Activated CD4-positive, alpha-beta T cell treated with anti-CD3 and anti-CD28 coated beads, Interleukin-2, Interleukin-4, amounts not matched to agents 100 ng/mL and 50 ng/mL, durations not matched to agents 16 hours and 8 hours (primary cell): ENCODE results near the gene SSNA1.

Experiments used
- DNase-seq: peaks from one replicate; pipeline ENCODE4 v3.0.0-alpha.2; 2020; ENCODE audit warnings: low spot score

SSNA1 gene

DNA sequence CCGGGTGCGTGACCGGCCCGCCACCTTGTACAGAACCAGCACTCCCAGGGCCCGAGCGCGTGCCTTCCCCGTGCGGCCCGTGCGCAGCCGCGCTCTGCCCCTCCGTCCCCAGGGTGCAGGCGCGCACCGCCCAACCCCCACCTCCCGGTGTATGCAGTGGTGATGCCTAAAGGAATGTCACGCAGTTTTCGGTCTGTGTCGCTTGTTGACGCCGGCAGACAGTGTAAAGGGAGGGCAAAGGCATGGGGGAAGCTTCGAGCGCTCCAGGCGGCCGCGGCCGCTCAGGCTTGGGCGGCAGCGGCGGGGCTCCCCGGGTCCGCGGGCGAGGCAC is 19.9 kb upstream of the SSNA1 start:
- no peak for DNase-seq

- DNase-seq = no peak
These were observed 19.3 kb upstream of the SSNA1 start for GRCh38 chr9:137168904-137169856.

GRCh38 chr9:137169896-137170358 is 18.5 kb upstream of the SSNA1 start, which contains the start of gene LRRC26:
TSS of gene LRRC26 (minus strand) at chr9:137170051. CDS start at chr9:137169943, 108 bp downstream.
- no peak for DNase-seq

- no peak for DNase-seq
These were observed 17.9 kb upstream of the SSNA1 start for GRCh38 chr9:137170486-137171148.

DNA sequence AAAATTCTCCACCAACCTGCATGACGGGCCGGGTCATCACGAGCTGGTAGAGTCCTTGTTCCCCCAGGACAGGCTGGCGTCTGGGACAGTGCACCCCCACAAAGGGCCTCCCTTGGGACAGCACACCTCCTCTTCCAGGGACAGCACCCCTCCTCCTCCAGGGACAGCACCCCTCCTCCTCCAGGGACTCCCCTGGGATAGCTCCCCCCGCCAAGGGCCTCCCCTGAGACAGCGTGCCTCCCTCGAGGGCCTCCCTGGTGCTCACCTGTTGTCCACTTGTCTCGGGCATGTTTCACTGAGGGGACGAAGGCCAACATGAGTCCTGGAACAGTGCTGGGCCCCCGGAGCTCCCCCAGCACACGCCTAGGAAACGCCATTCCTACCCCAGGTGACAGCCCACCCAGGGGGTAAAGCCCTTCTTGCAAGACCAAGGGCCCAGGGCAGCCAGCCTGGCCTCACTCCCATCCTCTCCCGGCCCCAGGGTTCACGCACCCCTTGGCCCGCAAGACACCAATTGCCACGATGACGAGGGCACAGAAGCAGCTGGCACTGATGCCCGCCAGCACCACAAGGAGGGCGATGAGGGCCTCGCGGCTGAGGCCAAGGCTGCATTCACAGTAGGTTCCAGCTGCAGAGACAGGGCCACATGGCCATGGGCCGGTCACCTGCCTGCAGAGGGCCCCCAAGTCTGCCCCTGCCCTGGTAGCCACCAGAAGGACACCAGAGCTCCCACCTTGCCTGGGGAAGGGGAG is 17.2 kb upstream of the SSNA1 start:
- no peak for DNase-seq

DNA sequence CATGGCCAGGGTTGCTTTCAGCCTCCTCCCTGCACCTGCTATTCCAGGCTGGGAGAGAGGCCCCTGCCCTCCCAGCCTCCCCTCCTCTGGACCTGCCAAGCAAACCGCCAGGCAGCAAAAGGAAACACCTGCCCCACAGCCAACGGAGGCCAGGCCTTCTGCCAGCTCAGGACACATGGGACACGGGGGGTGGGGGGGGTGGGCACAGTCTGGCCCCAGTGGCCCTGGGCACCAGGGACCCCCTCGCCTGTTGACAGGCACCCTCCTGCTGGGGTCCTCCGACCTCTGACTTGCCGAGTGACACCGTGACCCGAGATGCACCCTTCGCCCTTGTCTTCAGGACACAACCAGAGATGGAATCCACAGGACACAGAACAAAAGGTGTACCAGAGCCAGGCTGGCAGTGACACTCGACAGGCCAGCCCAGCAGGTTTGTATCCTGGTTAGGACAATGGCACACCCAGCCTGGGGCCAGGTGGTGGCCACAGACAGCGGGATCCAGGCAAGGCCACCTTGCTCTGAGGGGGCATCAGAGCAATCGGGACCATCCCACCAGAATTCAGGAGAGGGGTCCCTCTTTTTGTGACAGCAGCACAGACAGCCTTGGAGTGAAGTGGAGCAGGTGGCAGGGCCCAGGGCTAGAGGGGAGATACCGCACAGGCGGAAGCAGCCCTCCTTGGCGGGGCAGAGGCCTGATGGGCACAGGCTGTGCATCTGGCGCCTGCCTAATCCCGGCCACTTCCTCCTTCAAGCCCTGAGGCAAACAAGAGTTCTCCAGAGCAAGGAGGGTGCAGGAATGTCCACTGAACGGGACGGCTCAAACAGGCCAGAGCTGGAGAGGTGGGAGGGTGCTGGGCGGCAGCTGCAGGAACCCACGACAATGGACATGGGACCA is 15.3 kb upstream of the SSNA1 start:
- no peak for DNase-seq

DNA sequence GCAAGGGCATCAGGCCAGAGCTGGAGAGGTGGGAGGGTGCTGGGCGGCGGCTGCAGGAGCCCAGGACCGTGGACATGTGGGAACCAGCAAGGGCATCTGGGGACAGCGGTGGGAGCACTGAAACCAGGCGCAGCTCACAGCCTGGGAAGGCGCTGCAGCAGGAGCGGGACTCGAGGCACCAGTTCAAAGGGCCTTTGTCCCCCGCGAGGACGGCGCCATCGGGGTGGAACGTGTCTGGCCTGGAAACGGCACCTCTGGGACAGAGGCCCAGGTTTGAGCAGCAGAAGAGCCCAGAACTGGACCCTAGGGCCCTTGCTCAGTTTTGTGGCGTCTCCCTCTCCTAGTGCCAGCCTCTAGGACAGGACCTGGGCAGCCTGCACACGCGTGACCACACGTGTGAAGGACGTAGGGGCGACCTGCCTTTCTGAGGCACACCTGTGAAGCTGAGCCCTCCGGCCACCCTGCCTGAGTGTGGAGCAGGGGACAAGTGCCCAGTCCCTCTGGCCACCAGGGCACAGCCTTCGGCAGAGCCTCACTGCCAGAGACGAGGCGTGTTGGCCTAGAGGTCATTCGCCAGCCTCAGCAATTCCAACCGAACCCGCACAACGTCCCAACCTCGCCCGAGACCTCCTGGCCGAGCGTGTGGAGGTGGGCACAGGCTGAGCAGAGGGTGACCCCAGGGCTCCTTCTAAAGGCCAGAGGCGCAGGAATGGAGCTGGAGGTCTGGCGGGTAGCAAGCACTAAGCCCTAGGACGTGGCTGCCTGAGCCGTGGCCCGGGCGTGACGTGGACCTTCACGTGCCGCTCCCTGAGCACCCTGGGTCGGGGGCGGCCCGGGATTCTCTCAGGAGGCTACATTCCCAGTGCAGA is 14.4 kb upstream of the SSNA1 start:
- DNase-seq = no peak

DNA sequence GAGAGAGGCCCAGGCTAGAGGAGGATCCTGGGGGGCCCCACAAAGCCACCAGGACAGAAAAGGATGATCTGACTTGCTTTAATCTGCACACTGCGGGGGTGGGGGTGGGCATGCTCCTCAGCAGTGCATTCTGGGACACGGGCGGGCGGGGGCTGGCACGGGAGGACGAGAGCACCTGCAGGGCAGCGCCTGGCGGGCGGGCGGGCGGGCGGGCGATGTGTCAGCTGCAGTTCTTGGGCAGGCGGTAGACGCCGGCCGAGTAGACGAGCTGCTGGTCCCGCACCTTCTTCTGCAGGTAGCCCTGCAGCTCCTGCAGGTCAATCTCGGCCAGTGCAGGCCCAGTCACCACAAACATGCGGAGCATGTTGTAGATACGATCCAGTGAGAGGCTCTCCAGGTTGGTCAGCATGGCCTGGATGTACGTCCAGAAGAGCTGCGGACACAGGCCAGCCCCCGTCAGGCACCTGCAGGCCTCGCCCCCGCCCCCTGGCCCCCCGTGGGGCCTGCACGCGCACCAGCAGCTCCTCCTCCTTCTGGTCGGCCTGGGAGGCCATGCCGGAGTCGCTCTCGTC is 13.7 kb upstream of the SSNA1 start:
- no peak for DNase-seq

DNA sequence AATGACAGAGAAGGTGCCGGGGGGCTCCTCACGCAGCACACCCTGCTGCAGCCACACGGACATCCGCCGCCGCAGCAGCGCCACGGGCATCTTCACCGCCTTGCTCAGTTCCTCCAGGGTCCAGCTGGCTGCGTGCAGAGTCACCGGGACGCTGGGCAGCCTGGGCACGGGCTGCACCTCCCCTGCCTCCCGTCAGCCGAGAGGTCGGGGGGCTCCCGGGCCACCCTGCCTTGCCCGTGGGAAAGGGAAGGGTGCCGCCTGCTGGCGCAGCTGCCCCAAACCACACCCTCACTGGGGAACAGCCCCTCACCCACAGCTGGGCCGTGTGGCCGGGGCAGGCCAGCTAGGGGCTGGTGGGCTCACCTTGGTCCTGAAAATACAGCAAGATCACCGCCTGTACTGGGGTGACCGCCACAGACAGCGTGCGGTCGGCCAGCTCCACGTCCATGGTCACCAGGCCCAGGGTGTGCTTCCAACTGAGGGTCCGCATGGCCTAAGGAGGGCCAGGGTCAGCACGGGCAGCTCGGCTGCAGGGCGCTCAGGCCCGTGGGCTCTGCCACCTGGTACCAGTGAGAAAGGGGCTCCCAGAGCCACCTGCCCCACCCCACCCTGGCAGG is 13.0 kb upstream of the SSNA1 start:
- DNase-seq = no peak

- no peak for DNase-seq
These were observed 11.9 kb upstream of the SSNA1 start for GRCh38 chr9:137176302-137177182.

DNA sequence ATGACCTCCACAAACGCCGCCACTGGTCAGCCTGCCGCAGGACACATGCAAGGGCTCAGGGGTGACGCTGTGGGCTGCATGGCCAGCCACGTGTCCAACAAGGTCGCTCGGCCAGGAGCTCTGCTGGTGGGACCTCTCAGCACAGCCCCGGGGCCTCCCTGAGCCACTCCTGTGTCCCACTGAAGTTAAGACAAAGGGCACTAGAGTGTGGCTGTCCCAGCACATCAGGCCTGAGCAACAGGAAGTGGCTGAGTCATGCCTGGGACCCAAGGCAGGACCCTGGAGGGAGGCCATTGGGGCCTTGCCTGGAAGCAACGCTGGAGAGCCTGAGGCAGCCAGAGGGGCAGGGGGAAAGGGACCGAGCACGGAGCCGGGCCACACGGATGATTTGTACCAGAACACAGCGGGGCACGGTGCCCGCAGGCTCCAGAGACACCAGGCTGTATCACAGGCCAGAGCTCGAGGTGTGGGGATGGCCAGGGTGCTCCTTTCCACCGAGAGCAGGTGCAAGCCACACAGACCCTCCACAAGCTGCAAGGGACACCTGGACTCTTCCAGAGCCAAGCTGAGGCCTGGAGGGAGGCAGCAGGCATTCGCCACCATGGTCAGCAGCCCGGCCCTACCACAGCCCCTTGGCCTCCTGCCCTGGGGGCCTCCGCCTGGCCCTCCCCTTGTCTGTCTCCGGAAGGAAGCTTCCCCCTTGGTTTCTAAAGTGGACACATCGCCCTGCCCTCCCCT is 10.1 kb upstream of the SSNA1 start:
- no peak for DNase-seq

GRCh38 chr9:137178939-137179630 is 9.4 kb upstream of the SSNA1 start:
- no peak for DNase-seq

DNA sequence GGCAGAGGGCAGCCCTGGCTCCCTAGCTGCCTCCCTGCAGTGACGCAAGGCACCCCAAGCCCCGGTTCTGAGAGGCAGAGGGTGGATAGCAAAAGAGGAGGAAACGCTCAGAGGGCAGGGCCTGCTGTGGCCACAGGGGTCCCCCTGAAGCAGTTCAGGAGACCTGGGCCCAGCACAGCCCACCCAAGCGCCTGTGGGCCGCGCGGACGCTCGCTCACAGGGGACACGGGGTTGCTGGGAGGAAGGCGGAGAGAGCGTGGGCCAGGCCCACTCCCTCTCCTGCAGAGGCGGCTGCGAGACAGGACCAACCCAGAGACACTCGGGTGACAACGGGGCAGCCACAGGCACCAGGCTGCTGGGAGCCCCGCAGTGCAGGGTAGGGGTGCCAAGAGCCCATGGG is 8.7 kb upstream of the SSNA1 start:
- no peak for DNase-seq

DNA sequence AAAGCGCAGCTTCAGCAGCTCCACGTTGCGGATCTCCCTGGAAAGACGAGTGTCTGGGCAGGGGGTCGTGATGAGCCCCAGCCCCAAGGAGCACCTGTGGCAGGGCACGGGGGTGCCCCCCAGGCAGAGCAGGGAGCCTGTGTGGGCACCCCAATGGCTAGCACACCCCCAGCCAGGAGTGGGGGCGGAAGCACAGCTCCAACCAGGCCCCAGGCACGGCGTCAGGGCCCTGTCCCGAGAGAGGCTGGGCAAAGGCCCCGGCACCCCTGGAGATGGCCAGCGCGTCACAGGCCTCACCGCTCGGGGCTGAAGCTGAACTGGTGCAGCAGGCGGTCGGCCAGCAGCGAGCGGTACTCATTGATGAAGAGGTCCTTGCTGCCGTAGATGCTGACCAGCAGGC is 8.0 kb upstream of the SSNA1 start:
- DNase-seq = no peak

DNA sequence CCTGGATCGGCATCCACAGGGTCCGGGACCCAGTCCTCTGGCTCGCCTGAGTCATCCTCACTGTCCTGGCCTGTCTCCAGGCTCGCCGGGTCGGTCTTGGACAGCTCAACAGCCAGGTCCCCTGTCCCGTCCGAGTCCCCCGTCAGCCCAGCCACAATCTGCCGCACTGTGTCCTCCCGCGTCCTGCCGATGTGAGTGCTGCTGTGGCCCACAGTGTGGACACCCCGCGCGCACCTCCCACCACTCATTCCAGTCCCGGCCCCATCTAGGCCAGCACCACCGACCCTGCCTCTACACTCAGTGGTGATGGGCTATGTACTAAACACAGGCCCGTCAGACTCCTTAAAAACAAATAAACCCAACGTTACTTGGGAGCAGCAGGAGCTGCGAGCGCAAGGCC is 6.8 kb upstream of the SSNA1 start:
- DNase-seq = no peak

DNA sequence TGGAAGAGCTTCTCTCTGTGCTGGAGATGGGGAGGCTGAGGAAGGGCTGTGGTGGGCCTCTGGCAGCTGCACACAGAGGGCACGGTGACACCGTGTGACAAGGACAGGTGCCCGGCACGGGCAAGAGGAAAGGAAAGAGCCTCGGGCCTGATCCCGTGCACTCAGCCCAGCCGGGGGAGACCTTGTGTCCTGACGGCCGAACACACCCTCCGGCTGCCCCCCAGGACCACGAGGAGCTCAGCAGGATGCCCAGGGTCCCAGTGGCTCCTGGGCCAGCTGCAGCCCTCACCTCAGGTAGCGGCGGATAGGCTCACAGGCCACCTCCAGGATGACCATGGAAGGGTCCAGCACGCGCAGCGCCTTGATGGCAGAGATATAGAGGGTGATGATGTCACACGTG is 5.6 kb upstream of the SSNA1 start:
- DNase-seq = no peak

- no peak for DNase-seq
These were observed 4.4 kb upstream of the SSNA1 start for GRCh38 chr9:137183980-137184595.
